Astrocyte of the cerebellum (primary cell): ENCODE measurements around the gene EVC.
A peak's percentile ranks its signal among the peaks of the same experiment; 100 is the strongest.

Experiments
- DNase-seq: peaks from one replicate; pipeline ENCODE4 v3.0.0-alpha.2; 2011; ENCODE audit warnings: low read depth
- H3K4me3 ChIP-seq: 2 replicates; pipeline ENCODE4 v1.5.1; 2011; ENCODE audit warnings: mild to moderate bottlenecking, low read depth, low read length, moderate library complexity
- in situ Hi-C: cut with HindIII; loops from 2 replicates; pipeline ENCODE4 v1.10.0; 2017; ENCODE audit warnings: low sequenced_read_pairs
- TF ChIP-seq, protein P1 (sequence below): IDR thresholded peaks from 2 replicates; pipeline ENCODE4 v1.5.1; 2012; ENCODE audit warnings: low read length, low read depth, moderate library complexity, mild to moderate bottlenecking; ENCODE audit errors: missing control alignments

Gene EVC

GRCh38 chr4:5759236-5760075 lies 48.5 kb downstream of the EVC start:
- DNase-seq: no peak
- in situ Hi-C loops: no loop called here
- H3K4me3 ChIP-seq: no peak overlapping the region
- TF ChIP-seq, protein P1, sequence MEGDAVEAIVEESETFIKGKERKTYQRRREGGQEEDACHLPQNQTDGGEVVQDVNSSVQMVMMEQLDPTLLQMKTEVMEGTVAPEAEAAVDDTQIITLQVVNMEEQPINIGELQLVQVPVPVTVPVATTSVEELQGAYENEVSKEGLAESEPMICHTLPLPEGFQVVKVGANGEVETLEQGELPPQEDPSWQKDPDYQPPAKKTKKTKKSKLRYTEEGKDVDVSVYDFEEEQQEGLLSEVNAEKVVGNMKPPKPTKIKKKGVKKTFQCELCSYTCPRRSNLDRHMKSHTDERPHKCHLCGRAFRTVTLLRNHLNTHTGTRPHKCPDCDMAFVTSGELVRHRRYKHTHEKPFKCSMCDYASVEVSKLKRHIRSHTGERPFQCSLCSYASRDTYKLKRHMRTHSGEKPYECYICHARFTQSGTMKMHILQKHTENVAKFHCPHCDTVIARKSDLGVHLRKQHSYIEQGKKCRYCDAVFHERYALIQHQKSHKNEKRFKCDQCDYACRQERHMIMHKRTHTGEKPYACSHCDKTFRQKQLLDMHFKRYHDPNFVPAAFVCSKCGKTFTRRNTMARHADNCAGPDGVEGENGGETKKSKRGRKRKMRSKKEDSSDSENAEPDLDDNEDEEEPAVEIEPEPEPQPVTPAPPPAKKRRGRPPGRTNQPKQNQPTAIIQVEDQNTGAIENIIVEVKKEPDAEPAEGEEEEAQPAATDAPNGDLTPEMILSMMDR: no peak

DNA sequence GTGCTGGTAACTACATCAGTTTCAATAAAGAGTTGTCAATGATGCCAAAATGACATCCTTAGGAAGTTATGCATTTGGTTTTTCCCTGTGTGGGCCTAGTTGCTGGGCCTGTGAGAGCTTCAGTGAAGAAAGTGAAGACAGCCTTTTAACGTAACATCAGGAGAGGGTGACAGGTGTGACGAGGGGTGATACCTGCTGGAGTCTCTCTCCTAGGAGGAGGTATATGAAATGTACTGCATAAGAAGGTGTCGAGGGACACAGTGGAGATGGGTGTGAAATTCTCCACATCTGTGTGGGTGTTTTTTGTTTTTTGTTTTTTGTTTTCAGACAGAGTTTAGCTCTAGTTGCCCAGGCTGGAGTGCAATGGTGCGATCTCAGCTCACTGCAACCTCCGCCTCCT lies 49.2 kb downstream of the EVC start:
- no peak overlapping the region for H3K4me3 ChIP-seq
- TF ChIP-seq, protein P1: no peak
- DNase-seq: no peak
- in situ Hi-C loops: no loop called here

DNA sequence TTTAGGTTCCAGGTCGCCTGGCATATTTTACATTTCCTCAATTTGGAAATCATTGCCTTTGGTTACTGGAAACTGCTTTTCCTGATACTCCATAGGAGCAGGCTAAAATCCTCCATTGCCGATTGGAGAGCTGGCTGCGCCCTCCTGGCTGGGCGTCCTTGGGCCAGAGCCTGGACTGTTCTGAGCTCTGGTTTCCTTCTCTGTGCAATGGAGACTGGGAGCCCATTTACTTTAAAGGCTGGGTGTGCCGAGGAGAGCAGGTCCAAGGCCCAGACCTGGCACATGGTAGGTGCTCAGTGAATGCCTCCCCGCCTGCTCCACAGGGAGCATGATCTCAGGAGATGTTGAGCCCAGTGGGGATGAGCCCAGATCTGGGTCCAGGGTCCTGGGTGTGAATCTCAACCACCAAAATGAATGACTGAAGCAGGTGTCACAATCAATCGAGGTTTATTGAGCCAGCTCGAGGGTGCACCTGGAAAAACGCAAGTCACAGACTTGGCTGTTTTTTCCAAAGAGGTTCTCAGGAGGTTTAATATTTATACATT lies 50.0 kb downstream of the EVC start:
- DNase-seq: no peak
- in situ Hi-C loops: no loop called here
- TF ChIP-seq, protein P1: no peak
- no peak overlapping the region for H3K4me3 ChIP-seq

DNA sequence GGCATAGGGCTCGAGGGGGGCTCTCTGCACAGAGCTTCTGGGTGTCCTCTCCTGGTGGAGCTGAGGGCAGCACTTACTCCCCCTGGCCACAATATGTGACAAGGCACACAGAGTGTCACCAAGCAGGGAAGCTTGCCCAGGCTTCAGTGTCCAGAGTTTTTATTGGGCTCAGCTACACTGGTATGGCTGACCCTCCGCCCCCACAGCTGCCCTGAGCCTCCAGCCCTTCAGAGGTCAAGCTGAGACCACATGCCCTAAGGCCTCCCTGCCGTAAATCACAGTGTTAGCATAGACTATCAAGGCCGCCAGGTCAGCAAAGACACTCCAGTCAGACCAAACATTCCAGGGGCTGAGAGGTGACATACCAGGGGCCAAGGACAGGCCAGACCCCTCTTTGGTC lies 59.0 kb downstream of the EVC start:
- TF ChIP-seq, protein P1: no peak
- no peak overlapping the region for H3K4me3 ChIP-seq
- no peak for DNase-seq
- in situ Hi-C loops: no loop called here

DNA sequence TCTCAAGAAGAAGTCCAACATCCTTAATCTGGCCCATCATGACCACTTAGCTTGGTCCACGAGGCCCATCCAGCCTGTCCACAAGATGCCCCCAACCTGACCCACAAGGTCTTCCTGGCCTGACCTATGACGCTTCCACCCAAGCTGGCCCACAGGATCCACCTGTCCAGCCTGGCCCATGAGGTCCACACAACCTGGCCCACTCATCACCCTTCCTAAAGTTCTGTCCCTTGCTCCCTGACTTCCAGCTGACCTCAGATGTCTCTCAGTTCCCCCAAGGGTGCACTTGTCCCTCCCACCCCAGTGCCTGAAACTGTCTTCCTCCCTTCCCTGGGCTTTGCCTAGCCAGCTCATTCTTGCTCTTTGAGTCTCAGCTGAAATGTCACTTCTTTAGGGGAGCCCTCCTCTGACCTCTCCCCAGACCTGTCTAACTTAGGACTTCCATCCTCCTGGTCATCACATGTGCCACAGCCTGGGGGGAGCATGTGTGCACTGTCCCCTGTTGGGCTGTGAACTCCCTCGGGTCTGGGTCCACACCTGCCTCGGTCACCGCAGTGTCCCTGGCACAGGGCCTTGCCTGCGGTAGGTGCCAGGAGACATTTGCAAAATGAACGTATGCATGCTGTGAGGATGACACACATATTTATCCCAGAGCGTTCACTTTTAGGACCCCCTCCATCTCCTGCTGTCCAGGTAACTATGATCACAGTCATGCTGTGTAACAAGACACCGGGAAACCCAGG lies 61.7 kb downstream of the EVC start:
- TF ChIP-seq, protein P1: no peak
- DNase-seq: no peak
- in situ Hi-C loops: no loop called here
- H3K4me3 ChIP-seq: no peak overlapping the region

GRCh38 chr4:5773271-5773555 lies 62.2 kb downstream of the EVC start:
- TF ChIP-seq, protein P1: no peak
- H3K4me3 ChIP-seq: no peak overlapping the region
- in situ Hi-C loops: no loop called here
- DNase-seq: peak; percentile 23
